GM23338 (cell line): Measurements from ENCODE around the gene GM2A.

Experiments
- EZH2 ChIP-seq: fragments of 200-600 bp; sonication (generic); IDR thresholded peaks from one replicate; pipeline ENCODE4 v1.8.0; 2017; ENCODE audit warnings: antibody characterized with exemption, mild to moderate bottlenecking, low read depth; ENCODE audit not compliant: unreplicated experiment
- EZH2phosphoT487 ChIP-seq: fragments of 200-600 bp; sonication (generic); IDR thresholded peaks from one replicate; pipeline ENCODE4 v1.8.1; 2018; ENCODE audit warnings: antibody characterized with exemption; ENCODE audit not compliant: unreplicated experiment
- POLR2AphosphoS5 ChIP-seq: IDR thresholded peaks from 2 replicates; pipeline ENCODE4 v1.6.1; 2016; ENCODE audit warnings: antibody characterized with exemption, low read depth
- REST ChIP-seq: IDR thresholded peaks from one replicate; pipeline ENCODE4 v1.6.1; 2018; ENCODE audit warnings: antibody characterized with exemption; ENCODE audit not compliant: unreplicated experiment
- TF ChIP-seq, protein P1 (sequence below), 2 experiments: fragments of 200-600 bp in 1 of 2; sonication (generic) in 1 of 2; conservative IDR thresholded peaks; 2 replicates each; pipeline versions ENCODE4 v1.5.1 to v1.6.1; 2016 to 2017; ENCODE audit warnings: antibody characterized with exemption in 2 of 2, low read depth in 2 of 2, mild to moderate bottlenecking in 2 of 2, moderate library complexity in 1 of 2

- TF ChIP-seq, protein P1, sequence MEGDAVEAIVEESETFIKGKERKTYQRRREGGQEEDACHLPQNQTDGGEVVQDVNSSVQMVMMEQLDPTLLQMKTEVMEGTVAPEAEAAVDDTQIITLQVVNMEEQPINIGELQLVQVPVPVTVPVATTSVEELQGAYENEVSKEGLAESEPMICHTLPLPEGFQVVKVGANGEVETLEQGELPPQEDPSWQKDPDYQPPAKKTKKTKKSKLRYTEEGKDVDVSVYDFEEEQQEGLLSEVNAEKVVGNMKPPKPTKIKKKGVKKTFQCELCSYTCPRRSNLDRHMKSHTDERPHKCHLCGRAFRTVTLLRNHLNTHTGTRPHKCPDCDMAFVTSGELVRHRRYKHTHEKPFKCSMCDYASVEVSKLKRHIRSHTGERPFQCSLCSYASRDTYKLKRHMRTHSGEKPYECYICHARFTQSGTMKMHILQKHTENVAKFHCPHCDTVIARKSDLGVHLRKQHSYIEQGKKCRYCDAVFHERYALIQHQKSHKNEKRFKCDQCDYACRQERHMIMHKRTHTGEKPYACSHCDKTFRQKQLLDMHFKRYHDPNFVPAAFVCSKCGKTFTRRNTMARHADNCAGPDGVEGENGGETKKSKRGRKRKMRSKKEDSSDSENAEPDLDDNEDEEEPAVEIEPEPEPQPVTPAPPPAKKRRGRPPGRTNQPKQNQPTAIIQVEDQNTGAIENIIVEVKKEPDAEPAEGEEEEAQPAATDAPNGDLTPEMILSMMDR (conservative IDR thresholded peaks at IDR 0.05; ENCODE audit: low read depth in 2 of 2) = no peak
- TF ChIP-seq EZH2 = no peak
- no peak for TF ChIP-seq POLR2AphosphoS5
- no peak for TF ChIP-seq EZH2phosphoT487
- no peak for TF ChIP-seq REST
Measured at GRCh38 chr5:151227918-151228447, 25.0 kb upstream of the GM2A start.
